H1 (cell line): Measurements from ENCODE around the gene GGA3. TPM values are rescaled to one million over a fixed set of nuclear protein-coding genes. Genes with fewer than 3 reads are reported as not detected.

ENCODE experiments used
- BRCA1 ChIP-seq: IDR thresholded peaks from 2 replicates; pipeline ENCODE4 v1.6.1; 2012; ENCODE audit warnings: low read depth, low read length, improper control_type of control experiment
- CBX8 ChIP-seq: fragments of 300-800, 300-1000 bp; sonication (generic); IDR thresholded peaks from 2 replicates; pipeline ENCODE4 v1.7.1; 2016; ENCODE audit warnings: low read depth, low read length, borderline replicate concordance
- CHD1 ChIP-seq: IDR thresholded peaks from 2 replicates; pipeline ENCODE4 v1.6.1; 2012; ENCODE audit warnings: low read depth, low read length, improper control_type of control experiment
- GTF2F1 ChIP-seq: IDR thresholded peaks from 2 replicates; pipeline ENCODE4 v1.6.1; 2012; ENCODE audit warnings: low read depth, low read length, improper control_type of control experiment, borderline replicate concordance
- RAD21 ChIP-seq, 2 experiments: IDR thresholded peaks in 1 of 2; conservative IDR thresholded peaks in 1 of 2; 2 replicates each; pipeline ENCODE4 v1.6.1; 2011; ENCODE audit warnings: low read depth in 2 of 2, low read length in 2 of 2, improper control_type of control experiment in 1 of 2, inconsistent platforms in 1 of 2, mild to moderate bottlenecking in 1 of 2, moderate library complexity in 1 of 2
- SAP30 ChIP-seq: fragments of 300-600 bp; sonication (generic); IDR thresholded peaks from 2 replicates; pipeline ENCODE4 v1.7.1; 2012; ENCODE audit warnings: low read length, moderate library complexity, mild to moderate bottlenecking, inconsistent platforms; ENCODE audit not compliant: insufficient read depth, insufficient replicate concordance
- TAF1 ChIP-seq: IDR thresholded peaks from 2 replicates; pipeline ENCODE4 v1.6.1; 2011; ENCODE audit warnings: mild to moderate bottlenecking, low read depth, low read length
- TEAD4 ChIP-seq: IDR thresholded peaks from 2 replicates; pipeline ENCODE4 v1.6.1; 2012; ENCODE audit warnings: low read depth, low read length, inconsistent platforms, mixed read lengths
- polyA plus RNA-seq, 7 experiments: library from polyadenylated mRNA; depleted of rRNA in 3 of 7; stranded (reverse) in 5 of 7; unstranded in 2 of 7; fragments of >200 nt in 5 of 7; fragments of 200-250 nt in 2 of 7; gene quantifications; 1 replicate in 5 of 7; 2 replicates in 1 of 7; 4 replicates in 1 of 7; pipeline versions ENCODE4 v1.2.1 to v1.2.3, GENCODE V29; 2011 to 2013; ENCODE audit warnings: missing spikeins in 2 of 7, mixed read lengths in 2 of 7
- total RNA-seq: library from RNA; stranded (reverse); fragmentation: NEBNext Ultra II Directional; extraction: Animal tissue kit (Norgen Biotek cat#: 25700); gene quantifications from 2 replicates; pipeline ENCODE4 v1.2.1, GENCODE V29; 2021

The GGA3 gene
- total and polyA plus RNA-seq, 2 of the 8 experiments (the other 6 are each of a cell fraction or from before 2014, with no cell fraction given), result 40.6 to 60.0 TPM

DNA sequence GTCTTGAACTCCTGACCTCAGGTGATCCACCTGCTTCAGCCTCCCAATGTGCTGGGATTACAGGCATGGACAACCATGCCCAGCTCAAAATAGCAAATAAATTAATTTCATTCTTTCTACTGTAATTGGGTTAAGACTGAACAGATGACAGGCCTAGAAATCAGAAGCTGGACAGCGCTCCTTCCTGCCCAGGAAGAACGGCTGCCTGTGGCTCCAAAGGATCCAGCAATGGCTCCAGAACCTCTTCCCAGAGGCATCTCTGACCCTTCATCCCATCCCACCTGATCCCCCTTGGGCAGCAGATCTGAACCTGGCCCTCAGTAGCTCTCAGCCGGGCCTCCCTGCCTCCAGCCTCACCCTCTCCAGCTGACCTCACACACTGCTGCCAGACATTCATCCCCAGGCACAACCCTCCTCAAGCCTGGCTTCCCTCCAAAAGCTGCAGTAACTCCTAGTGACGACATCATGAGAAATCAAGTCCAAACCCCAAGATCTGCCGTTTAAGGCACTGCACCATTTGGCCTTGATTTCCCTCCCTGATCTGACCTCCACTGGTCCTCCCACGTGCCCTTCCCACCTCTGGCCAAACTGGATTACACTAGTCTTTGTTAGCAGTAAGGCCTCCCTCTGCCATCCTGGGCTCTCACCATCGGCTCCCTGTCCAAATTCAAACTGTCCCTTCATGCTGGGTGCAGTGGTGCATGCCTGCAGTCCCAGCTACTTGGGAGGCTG lies 12.7 kb upstream of the GGA3 start (continued):
- TF ChIP-seq RAD21 (IDR thresholded peaks at IDR 0.05 in 1 of 2, conservative IDR thresholded peaks at IDR 0.05 in 1 of 2; ENCODE audit: low read depth in 2 of 2, low read length in 2 of 2) (no peak), BRCA1 (no peak), CHD1 (no peak), GTF2F1 (no peak), TAF1 (no peak), CBX8 (no peak), SAP30 (no peak), TEAD4 (no peak)
